HG03045 (cell line): ENCODE results near the gene DEF6.
A peak's percentile ranks its signal among the peaks of the same experiment; 100 is the strongest.

Experiments used
- ATAC-seq: cut with Tn5 transposase; IDR thresholded peaks from one replicate; pipeline ENCODE4 v1.9.1; 2021; ENCODE audit warnings: mild to moderate bottlenecking, moderate library complexity; ENCODE audit not compliant: unreplicated experiment

DEF6 gene

DNA sequence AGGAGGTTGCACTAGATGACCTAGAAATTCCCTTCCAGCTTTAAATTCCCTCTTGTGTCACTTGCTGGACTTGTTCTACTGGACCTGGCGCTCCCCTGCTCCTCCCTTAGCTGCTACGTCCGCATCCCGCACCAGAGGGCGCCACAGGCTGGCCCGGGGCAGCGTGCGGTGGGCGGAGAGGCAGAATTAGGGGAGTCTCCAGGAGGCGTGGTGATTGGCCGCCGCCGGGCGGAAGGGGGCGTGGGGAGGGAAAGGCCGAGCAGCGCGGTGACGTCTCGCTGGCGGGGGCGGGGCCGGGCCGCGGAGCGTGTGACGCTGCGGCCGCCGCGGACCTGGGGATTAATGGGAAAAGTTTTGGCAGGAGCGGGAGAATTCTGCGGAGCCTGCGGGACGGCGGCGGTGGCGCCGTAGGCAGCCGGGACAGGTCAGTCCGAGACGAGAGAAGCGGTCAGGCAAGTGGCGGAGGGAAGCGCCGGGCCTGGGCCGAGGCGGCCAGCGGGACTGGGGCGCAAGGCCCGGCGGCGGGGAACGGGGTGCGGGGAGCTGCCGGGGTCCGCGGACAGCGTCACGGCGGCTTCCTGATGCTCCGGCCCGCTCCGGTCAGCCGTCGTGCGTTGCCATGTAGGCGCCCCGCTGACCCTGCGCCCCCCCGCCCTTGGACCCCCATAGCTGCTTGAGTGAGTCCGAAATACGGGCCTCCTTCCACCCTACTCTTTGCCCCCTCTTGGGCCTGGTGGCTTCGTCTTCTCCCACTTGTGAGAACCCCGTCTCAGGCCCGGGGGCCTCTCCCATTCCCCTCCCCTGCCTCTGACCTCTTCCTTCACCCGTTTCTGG is 44.9 kb downstream of the DEF6 start, which contains the start of gene PPARD:
Gene PPARD, plus strand, starts transcription at position 301 of the 834 bp plus-strand sequence. CDS start 68,530 bp downstream, outside the sequence.
- peak; percentile 97 for ATAC-seq

DNA sequence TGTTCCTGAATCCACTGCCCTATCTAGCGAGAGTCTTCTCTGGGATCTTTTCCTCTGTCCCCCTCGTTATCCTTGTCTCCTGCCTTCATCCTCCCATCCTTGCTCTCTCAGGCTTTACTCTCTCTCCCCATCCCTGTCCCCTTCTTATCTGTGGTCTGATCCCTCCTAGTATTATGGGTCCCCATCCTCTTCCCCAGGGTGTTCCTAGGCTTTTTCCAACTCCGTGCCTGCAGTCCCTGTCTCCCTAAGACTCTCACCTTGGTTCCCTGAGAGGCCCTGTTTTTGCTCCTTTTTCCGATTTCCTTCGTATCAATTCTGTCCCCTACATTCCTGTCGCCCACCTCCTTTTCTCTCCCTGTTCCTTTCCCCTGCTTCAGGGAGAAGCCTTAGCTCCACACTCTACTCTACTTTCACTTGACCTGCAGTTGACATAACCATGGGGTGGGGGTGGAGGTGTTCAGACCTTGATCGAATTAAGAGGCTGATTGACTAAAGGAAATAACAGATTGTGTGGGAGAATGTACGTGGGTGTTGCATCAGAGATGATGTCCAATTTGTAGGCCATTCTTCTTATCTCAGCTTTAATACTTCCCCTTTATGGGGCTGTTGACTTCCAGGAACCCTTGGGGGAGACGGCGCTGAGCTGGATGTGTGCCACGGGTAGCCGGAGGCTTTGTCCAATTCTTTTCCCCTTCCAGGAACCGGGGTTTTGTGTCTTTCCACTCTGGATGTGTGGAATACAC is 45.6 kb downstream of the DEF6 start:
- no peak for ATAC-seq

- no peak for ATAC-seq
Observed at GRCh38 chr6:35343835-35344550, 46.4 kb downstream of the DEF6 start.

DNA sequence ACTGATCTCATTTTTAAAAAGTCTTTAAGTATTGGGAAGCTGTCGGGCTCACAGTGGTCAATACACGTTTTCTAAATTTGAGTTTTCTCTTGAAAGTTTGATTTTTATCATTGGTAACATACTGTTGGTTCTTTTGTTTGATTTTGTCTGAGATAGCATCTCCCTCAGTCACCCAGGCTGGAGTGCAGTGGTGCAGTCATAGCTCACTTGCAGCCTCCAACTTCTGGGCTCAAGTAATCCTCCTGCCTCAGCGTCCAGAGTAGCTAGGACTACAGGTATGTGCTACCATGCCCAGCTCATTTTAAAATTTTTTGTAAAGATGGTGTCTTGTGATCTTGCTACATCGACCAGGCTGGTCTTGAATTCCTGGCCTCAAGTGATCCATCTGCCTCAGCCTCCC is 53.8 kb downstream of the DEF6 start:
- no peak for ATAC-seq

DNA sequence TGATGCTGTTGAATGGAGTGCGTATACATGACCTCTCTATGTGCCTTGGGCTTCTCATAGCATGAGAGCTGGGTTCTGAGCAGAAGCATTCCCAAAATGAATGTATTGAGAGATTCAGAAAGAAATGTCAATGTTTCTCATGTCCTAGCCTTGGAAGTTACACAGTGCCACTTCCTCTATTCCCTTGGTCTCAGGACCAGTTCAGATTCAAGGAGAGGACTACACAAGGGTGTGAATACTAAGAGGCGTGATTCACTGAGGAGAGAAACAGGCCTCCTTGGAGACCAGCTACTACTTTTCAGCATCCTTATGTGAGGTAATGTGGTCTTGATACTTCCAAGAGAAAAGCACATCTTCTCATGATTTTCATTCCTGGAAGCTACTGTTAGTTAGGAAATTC is 55.1 kb downstream of the DEF6 start:
- ATAC-seq = no peak

DNA sequence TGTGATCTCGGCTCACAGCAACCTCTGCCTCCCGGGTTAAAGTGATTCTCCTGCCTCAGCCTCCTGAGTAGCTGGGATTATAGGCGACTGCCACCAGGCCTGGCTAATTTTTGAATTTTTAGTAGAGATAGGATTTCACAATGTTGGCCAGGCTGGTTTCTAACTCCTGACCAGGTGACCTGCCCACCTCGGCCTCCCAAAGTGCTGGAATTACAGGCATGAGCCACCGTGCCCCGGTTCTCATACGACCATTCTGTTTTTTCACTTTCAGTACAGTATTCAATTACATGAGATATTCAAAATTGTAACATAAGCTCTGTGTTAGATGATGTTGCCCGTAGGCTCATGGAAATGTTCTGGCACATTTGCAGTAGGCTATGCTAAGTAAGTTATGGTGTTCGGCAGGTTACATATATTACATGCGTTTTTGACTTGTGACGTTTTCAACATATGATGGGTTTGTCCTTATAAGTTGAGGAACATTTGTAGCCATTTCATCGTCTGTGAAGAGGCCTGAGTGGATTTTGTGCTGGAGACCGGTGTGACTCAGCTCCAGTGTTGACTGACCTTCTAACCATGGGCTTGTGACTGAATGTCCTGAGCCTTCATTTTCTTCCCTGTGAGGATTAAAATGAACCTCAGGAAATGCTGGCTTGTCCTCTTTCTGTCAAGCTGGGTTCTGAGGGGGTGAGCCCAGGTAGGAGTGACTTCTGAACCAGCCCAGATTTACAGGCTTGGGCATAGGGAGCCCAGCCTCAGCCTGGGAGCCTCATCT is 56.9 kb downstream of the DEF6 start:
- no peak for ATAC-seq

GRCh38 chr6:35356391-35356790 is 58.8 kb downstream of the DEF6 start:
- no peak for ATAC-seq

DNA sequence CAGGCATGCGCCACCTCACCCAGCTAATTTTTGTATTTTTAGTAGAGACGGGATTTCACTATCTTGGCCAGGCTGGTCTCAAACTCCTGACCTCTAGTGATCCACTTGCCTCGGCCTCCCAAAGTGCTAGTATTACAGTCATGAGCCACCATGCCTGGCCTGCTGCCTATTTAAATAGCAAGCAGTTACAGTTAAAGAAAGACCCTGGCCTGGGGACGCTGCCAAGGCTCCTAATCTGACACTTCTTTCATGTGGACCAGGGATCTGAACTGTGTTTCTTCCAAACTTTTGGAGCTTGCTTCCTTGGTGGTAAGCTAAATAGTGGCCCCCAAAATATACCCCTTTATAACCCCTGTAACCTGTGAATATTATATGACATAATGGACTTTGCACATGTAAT is 60.1 kb downstream of the DEF6 start:
- no peak for ATAC-seq

DNA sequence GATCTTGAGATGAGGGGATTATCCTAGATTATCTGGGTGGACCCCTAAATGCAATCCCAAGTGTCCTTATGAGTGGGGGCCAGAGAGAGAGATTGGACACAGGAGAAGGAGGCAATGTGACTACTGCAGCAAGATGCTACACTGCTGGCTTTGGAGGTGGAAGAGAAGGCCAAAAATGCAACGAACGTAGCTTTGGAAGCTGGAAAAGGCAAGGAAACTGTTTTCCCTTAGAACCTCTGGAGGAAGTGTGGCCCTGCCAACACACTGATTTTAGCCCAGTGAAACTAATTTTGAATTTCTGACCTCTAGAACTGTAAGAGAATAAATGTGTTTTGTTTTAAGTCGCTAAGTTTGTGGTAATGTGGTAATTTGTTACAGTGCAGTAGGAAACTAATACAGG is 60.5 kb downstream of the DEF6 start:
- no peak for ATAC-seq

- no peak for ATAC-seq
Observed at GRCh38 chr6:35359346-35359743, 61.7 kb downstream of the DEF6 start.

DNA sequence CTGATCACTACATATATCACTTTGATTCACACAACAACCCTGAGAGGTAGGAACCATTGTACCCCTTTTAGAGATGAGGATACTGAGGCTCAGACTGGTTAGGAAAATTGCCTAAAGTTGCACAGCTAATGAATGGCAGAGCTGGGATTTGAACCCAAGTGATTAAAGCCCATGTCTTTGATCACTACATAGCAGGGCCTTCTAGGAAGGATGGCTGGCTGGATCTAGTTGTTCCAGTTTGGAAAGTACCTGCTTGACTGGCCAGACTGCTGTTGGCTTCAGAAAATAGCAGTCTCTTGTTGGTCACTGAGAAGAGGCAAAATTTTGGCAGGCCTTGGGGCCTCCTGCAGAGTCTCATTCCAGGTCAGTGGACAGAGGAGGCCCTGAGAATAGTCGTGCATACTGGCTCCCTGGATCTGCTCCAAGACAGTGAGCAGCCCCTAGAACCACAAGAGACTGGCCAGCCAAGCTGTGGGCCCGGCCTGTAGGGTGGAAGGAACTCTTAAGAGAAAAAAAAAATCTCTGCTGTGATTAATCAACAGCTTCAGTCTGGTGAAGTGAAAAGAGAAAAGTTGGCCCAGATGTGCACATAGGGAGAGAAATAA is 62.2 kb downstream of the DEF6 start:
- ATAC-seq = no peak

DNA sequence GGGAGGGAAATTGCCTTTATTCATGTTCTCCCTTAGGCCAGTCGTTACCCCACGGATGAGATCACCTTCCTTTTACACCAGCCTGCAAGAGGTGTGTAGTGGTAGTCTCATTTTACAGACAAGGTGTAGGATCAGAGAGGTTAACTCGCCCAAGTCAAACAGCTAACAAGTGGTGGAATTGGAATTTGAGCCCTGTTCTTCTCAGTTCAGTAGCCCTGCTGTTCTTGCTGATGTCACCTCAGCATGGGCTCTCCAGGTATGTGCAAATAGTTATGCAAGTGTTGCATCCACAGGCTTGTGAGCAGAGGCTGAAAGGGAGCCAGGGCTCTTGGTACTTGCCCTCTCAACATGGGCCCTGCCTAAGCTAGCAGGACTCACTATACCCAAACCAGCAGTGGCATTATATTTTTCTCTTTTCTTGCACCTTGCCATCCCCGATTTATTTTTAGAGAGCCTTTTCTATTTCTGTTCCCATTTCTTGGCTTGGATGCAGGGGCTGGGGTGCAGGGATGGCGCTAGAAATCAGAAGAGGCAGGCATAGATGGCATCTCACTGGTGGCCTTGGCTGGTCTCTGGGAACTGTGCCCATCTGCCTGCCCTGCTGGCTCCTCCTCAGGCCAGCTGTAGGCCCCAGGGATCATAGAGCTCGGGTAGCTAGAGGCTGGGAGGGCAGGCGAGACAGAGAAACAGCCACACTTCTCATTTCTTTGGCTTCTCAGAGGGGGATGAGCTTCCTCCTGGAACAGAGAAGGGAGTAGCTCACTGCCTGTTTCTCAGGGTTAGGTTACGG is 62.9 kb downstream of the DEF6 start:
- ATAC-seq = no peak

- ATAC-seq = no peak
Observed at GRCh38 chr6:35362200-35362599, 64.6 kb downstream of the DEF6 start.

DNA sequence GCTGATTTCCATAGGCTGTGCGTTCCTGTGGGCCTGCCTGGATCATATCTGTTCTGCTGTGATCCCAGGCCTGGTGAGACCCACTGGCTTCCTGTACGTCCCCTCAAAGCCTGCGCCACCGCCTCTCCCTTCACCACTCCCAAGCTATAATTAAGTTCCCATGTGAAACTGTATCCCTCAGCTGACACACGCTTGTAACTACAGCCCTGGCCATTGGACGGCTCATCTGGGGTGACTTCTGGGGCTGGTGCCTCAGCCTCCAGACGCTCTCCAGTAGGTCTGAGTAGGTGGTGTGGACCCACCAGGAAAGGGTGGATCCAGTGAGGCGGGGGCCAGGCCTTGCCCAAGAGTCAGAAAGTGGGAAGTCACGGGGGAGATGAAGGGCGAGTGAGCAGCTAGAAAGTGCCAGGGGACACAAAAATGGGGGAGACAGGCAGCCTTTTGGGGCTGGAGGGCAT is 65.7 kb downstream of the DEF6 start:
- no peak for ATAC-seq

DNA sequence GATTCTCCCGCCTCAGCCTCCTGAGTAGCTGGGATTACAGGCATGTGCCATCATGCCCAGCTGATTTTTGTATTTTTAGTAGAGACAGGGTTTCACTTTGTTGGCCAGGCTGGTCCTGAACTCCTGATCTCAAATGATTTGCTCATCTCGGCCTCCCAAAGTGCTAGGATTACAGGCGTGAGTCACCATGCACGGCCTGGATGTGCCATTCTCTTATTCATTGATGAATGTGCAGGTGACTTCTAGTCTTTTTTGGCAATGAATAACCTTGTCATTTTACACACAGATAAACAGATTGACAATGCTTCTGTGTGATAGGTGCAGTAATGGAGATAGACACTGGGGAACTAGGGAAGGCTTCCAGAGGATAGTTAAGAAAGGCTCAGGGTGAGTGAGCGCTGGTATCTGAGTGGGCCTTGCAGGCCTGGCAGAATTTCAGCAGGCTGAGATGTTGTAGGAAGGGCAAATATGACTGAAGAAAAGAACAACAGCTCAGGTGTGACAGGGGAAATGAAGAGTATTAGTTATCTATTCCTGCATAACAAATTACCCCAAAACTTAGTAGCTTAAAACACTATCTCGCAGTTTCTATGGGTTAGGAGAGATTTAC is 68.1 kb downstream of the DEF6 start:
- ATAC-seq = no peak

DNA sequence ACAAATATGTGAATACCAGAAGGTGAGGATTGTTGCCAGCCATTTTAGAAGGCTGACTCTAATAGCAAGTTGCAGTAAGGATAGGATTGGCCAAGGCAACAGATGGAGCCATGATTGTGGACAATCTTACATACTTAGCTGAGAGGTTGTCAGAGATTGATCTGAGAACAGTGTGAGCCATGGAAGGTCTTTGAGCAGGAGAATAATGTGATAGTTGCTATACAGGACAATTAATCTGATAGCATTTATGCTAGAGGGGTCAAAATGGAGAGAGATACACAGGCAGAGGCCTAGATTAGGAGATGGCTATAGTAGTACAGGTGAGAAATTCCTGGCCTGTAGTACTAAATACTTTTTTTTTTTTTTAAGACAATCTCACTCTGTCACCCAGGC is 68.6 kb downstream of the DEF6 start:
- ATAC-seq = no peak

DNA sequence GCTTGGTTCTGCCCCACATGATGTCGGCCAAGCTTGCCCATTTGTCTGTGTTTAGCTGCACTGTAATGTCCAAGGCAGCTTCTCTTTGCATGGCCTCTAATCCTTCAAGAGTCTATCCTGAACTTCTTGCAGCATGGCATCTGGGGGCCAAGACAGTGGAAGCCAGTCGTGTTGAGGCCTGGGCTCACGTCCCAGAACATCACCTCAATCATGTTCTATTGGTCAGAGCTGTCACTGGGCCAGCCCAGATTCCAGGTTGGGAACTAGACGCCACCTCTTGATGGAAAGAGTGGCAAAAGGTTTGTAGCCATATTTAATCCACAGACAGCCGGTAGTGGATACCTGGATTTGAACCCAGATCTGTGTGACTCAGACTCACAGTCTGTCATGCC is 70.0 kb downstream of the DEF6 start:
- ATAC-seq = no peak

- ATAC-seq = no peak
Observed at GRCh38 chr6:35368038-35368887, 70.6 kb downstream of the DEF6 start.
